Kidney (tissue), 14 donors: ENCODE measurements around the gene AJM1. TPM values are rescaled to one million over a fixed set of nuclear protein-coding genes. Genes with fewer than 3 reads are reported as not detected.

Experiments used
- DNase-seq, 5 donors: peaks; one replicate each; pipeline ENCODE4 v3.0.0-alpha.2; 2013 to 2020
- FAIRE-seq: peaks from 2 replicates; lab custom pipeline; 2012; peaks lifted over from hg19 to GRCh38; lab: Jason Lieb, UNC
- H3K27ac ChIP-seq, 2 donors: one replicate each; pipeline ENCODE4 v1.7.0; 2013; ENCODE audit warnings: low read depth in 2 of 2, low read length in 2 of 2, inconsistent platforms in 1 of 2
- H3K27me3 ChIP-seq: one replicate; pipeline ENCODE4 v1.7.1; 2013; ENCODE audit warnings: low read length, inconsistent platforms; ENCODE audit not compliant: control insufficient read depth, insufficient read depth
- H3K36me3 ChIP-seq, 3 donors: one replicate each; pipeline versions ENCODE4 v1.7.0 to v1.7.1; 2013; ENCODE audit warnings: low read length in 3 of 3, control low read depth in 1 of 3, inconsistent platforms in 1 of 3; ENCODE audit not compliant: insufficient read depth in 3 of 3, control insufficient read depth in 2 of 3
- H3K4me1 ChIP-seq, 3 donors: one replicate each; pipeline versions ENCODE4 v1.7.0 to v1.7.1; 2013; ENCODE audit warnings: low read length in 3 of 3, inconsistent platforms in 1 of 3, low read depth in 1 of 3; ENCODE audit not compliant: control insufficient read depth in 2 of 3, insufficient read depth in 2 of 3
- H3K4me3 ChIP-seq, 3 donors: one replicate each; pipeline versions ENCODE4 v1.7.0 to v1.8.1; 2013; ENCODE audit warnings: low read length in 3 of 3, control low read depth in 1 of 3, inconsistent platforms in 1 of 3
- H3K9ac ChIP-seq, 3 donors: one replicate each; pipeline versions ENCODE4 v1.7.0 to v1.7.1; 2013; ENCODE audit warnings: low read length in 3 of 3, control low read depth in 1 of 3, inconsistent platforms in 1 of 3
- H3K9me3 ChIP-seq, 3 donors: one replicate each; pipeline versions ENCODE4 v1.7.0 to v1.7.1; 2013; ENCODE audit warnings: low read length in 3 of 3, control low read depth in 1 of 3, inconsistent platforms in 1 of 3; ENCODE audit not compliant: control insufficient read depth in 2 of 3, insufficient read depth in 1 of 3
- intact Hi-C: fragments of 100-400 bp; cut with DNase I; formaldehyde crosslinking; loops from one replicate; pipeline ENCODE4 v1.11.1; 2022
- polyA plus RNA-seq: library from polyadenylated mRNA; stranded (reverse); fragments of 350-450 nt; fragmentation: Illumina TruSeq; extraction: RNeasy Lipid Tissue Mini Kit (QIAGEN cat#74804); gene quantifications from one replicate; pipeline ENCODE4 v1.2.3, GENCODE V29; 2014; ENCODE audit warnings: low read depth, low replicate concordance; ENCODE audit not compliant: insufficient read depth
- total RNA-seq: library from RNA; stranded (reverse); fragmentation: NEBNext Ultra II Directional; extraction: Animal tissue kit (Norgen Biotek cat#: 25700); gene quantifications from one replicate; pipeline ENCODE4 v1.2.1, GENCODE V29; 2021
- TF ChIP-seq, protein P1 (sequence below): IDR thresholded peaks from 3 replicates; pipeline ENCODE4 v1.5.1; 2012; ENCODE audit warnings: mild to moderate bottlenecking, moderate library complexity, borderline replicate concordance; ENCODE audit not compliant: insufficient read depth; ENCODE audit errors: extremely low read depth
- donor health status: control.
- donor health status: control.
- donor health status: control.
- donor health status: control.
- donor health status: control.
- donor health status: DM: yes; HTN: yes; CAD: no.
- donor health status: Normal renal cell carcinoma (clear cell type).

AJM1 gene
- total and polyA plus RNA-seq, 2 donors from 2014 or later: 2.5 to 5.3 TPM

DNA sequence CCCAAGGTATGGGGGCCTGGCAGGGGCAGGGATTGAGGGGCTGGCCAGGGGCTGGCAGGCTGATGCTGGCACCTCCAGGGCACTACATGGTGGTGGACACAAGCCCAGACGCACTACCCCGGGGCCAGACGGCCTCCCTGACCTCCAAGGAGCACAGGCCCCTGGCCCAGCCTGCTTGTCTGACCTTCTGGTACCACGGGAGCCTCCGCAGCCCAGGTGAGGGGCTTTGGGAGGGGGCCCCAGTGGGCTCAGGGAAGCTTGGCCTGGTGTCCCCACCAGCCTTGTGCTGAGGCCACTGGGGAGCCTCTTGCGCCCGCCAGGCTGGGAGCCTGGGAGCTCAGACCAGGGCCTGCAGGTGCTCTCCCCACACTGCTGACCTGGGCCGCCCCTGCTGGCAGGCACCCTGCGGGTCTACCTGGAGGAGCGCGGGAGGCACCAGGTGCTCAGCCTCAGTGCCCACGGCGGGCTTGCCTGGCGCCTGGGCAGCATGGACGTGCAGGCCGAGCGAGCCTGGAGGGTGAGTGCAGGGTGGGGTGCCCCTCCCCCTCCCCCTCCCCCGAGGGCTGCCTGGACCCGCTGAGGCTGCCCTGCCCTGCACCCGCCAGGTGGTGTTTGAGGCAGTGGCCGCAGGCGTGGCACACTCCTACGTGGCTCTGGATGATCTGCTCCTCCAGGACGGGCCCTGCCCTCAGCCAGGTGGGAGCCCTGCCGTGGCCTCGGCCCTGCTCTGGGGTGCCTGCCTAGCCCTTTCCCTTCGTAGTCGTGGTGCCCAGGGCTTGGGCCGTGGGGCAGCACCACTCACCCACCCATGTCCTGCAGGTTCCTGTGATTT is 15.5 kb downstream of the AJM1 start:
- intact Hi-C loops: no loop called here

DNA sequence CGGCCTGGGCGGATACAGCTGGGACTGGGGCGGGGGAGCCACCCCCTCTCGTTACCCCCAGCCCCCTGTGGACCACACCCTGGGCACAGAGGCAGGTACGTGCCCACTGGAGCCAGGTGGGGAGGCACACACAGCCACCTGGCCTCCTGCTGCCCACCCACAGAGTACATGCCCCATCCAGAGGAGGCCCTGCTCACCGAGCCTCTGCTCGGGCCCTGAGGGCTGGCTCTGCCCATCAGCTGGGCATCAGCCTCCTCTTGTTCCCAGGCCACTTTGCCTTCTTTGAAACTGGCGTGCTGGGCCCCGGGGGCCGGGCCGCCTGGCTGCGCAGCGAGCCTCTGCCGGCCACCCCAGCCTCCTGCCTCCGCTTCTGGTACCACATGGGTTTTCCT is 16.2 kb downstream of the AJM1 start:
- DNase-seq (peak in 1 of 5 donors; percentile 43), FAIRE-seq (no peak)
- H3K9me3 ChIP-seq: no peaks in the 10 kb centered on the region
- no peak overlapping the region for H3K9ac ChIP-seq
- H3K4me1 ChIP-seq: peaks cover 0 to 14% (median 7%) of the 10 kb centered on the region in 3 donors
- no peak overlapping the region for H3K4me3 ChIP-seq
- intact Hi-C loops: no loop called here
- peaks cover 0 to 15% (median 8%) of the 10 kb centered on the region in 3 donors for H3K36me3 ChIP-seq
- no peaks in the 10 kb centered on the region for H3K27me3 ChIP-seq
- no peak overlapping the region for H3K27ac ChIP-seq
- TF ChIP-seq, protein P1, sequence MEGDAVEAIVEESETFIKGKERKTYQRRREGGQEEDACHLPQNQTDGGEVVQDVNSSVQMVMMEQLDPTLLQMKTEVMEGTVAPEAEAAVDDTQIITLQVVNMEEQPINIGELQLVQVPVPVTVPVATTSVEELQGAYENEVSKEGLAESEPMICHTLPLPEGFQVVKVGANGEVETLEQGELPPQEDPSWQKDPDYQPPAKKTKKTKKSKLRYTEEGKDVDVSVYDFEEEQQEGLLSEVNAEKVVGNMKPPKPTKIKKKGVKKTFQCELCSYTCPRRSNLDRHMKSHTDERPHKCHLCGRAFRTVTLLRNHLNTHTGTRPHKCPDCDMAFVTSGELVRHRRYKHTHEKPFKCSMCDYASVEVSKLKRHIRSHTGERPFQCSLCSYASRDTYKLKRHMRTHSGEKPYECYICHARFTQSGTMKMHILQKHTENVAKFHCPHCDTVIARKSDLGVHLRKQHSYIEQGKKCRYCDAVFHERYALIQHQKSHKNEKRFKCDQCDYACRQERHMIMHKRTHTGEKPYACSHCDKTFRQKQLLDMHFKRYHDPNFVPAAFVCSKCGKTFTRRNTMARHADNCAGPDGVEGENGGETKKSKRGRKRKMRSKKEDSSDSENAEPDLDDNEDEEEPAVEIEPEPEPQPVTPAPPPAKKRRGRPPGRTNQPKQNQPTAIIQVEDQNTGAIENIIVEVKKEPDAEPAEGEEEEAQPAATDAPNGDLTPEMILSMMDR: no peak

More for the DNA sequence above, 15.5 kb downstream of the AJM1 start:
- Histone ChIP-seq H3K27me3 (no peaks in the 10 kb centered on the region), H3K27ac (no peak overlapping the region), H3K4me3 (no peak overlapping the region), H3K9me3 (no peaks in the 10 kb centered on the region), H3K9ac (no peak overlapping the region), H3K36me3 (peaks cover 0 to 9% (median 3%) of the 10 kb centered on the region in 3 donors), H3K4me1 (peaks cover 0 to 14% (median 7%) of the 10 kb centered on the region in 3 donors)
- TF ChIP-seq, protein P1: no peak
- FAIRE-seq: no peak
- peak in 2 of 5 donors; percentile 66 to 82 for DNase-seq

DNA sequence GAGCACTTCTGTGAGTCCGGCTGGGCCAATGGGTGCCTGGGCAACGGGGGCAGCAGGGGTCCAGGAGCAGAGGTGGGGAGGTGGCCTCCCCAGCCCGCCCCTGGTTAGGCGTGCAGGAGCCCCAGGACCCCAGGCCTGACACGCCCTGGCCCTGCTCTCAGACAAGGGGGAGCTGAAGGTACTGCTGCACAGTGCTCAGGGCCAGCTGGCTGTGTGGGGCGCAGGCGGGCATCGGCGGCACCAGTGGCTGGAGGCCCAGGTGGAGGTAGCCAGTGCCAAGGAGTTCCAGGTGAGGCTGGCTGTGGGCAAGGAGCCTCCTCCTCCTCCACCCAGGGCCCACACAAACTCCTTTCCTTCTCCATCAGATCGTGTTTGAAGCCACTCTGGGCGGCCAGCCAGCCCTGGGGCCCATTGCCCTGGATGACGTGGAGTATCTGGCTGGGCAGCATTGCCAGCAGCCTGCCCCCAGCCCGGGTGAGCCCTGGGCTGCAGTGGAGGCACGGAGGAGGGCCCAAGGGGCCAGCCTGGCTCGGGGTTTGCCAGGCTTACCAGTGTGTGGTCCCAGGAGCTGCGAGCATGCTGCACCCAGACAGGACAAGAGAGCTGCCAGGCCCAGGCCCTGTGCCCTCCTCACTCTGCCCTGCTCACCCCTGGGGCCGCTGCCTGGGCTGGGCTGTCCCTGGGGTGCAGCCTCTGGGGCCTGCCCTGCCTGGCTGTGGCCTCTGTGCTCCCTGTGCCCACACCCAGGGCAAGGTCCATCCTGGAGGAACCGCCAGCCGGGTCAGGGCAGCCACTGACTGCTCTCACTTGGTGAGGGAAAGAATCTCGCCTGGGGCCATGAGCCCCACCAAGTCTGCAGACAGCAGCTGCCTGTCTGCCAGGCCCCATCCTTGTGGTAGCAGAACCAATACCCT is 16.8 kb downstream of the AJM1 start:
- intact Hi-C loops: no loop called here
- no peak overlapping the region for H3K4me3 ChIP-seq
- peaks cover 0 to 22% (median 12%) of the 10 kb centered on the region in 3 donors for H3K36me3 ChIP-seq
- no peak overlapping the region for H3K9ac ChIP-seq
- peak overlapping the region in 1 of 2 donors; percentile 32 for H3K27ac ChIP-seq
- H3K4me1 ChIP-seq: peaks cover 0 to 18% (median 12%) of the 10 kb centered on the region in 3 donors
- H3K9me3 ChIP-seq: no peaks in the 10 kb centered on the region
- TF ChIP-seq, protein P1: no peak
- H3K27me3 ChIP-seq: no peaks in the 10 kb centered on the region
- peak in 1 of 5 donors; percentile 80 for DNase-seq
- FAIRE-seq: no peak
